Endothelial cell of umbilical vein (primary cell): ENCODE measurements around the gene CHRND. TPM values are rescaled to one million over a fixed set of nuclear protein-coding genes. Genes with fewer than 3 reads are reported as not detected.

Experiments
- BruUV-seq: library from RNA; stranded (reverse); fragments of 400-500 nt; replicated peaks from 2 replicates; lab custom pipeline; 2021; lab: Mats Ljungman, UMichigan
- CTCF ChIA-PET: fragments of 300-600, 350-600 bp; sonication (Branson Sonifier 250); formaldehyde crosslinking; loops from one replicate; lab custom pipeline; 2021; ENCODE audit warnings: antibody characterized with exemption, inconsistent platforms; lab: Charles Lee
- POLR2A ChIA-PET: fragments of 300-600, 350-600 bp; sonication (Branson Sonifier 250); formaldehyde crosslinking; loops from one replicate; lab custom pipeline; 2021; ENCODE audit warnings: antibody characterized with exemption, inconsistent platforms; lab: Charles Lee
- DNase-seq: peaks from one replicate; pipeline ENCODE4 v3.0.0-alpha.2; 2011; ENCODE audit warnings: low read depth, low spot score
- FAIRE-seq: peaks from 2 replicates; lab custom pipeline; 2011; peaks lifted over from hg19 to GRCh38; lab: Jason Lieb, UNC
- H2AFZ ChIP-seq: 2 replicates; pipeline ENCODE4 v1.6.0; 2012; ENCODE audit warnings: low read depth, low read length, control low read depth, inconsistent platforms
- H3K27ac ChIP-seq: 2 replicates; pipeline ENCODE4 v1.5.1; 2011; ENCODE audit warnings: low read depth, mild to moderate bottlenecking, control low read depth, low read length, moderate library complexity; ENCODE audit not compliant: insufficient read depth
- H3K27me3 ChIP-seq, 2 experiments: 2 replicates each; pipeline versions ENCODE4 v1.6.0 to v1.6.1; 2011; ENCODE audit warnings: low read length in 2 of 2, mixed read lengths in 1 of 2; ENCODE audit not compliant: control insufficient read depth in 2 of 2, insufficient read depth in 2 of 2
- H3K36me3 ChIP-seq, 2 experiments: 2 replicates in 1 of 2; 3 replicates in 1 of 2; pipeline ENCODE4 v1.5.1; 2011; ENCODE audit warnings: low read length in 2 of 2, mild to moderate bottlenecking in 1 of 2, moderate library complexity in 1 of 2; ENCODE audit not compliant: control insufficient read depth in 2 of 2, insufficient read depth in 2 of 2; ENCODE audit errors: extremely low read depth in 1 of 2
- H3K4me1 ChIP-seq: 3 replicates; pipeline ENCODE4 v1.5.1; 2011; ENCODE audit warnings: mild to moderate bottlenecking, low read length; ENCODE audit not compliant: control insufficient read depth, insufficient read depth; ENCODE audit errors: extremely low read depth
- H3K4me2 ChIP-seq: 2 replicates; pipeline ENCODE4 v1.6.1; 2011; ENCODE audit warnings: low read length, control low read depth, mixed read lengths; ENCODE audit not compliant: insufficient read depth
- H3K4me3 ChIP-seq, 3 experiments: fragments of 200-600 bp in 1 of 3; sonication (generic), shearing (Covaris generic) in 1 of 3; replicated peaks in 1 of 3; 2 replicates each; pipeline ENCODE4 v1.5.1; 2011 to 2016; ENCODE audit warnings: control low read depth in 3 of 3, low read length in 3 of 3, mild to moderate bottlenecking in 2 of 3, inconsistent platforms in 1 of 3, low read depth in 1 of 3, moderate library complexity in 1 of 3; ENCODE audit not compliant: insufficient read depth in 1 of 3
- H3K79me2 ChIP-seq: 2 replicates; pipeline ENCODE4 v1.6.0; 2012; ENCODE audit warnings: low read length, inconsistent platforms; ENCODE audit not compliant: control insufficient read depth, insufficient read depth
- H3K9ac ChIP-seq: replicated peaks from 2 replicates; pipeline ENCODE3; 2011; ENCODE audit warnings: low read length, control low read depth; ENCODE audit not compliant: insufficient read depth; ENCODE audit errors: extremely low read depth
- H3K9me1 ChIP-seq: replicated peaks from 3 replicates; pipeline ENCODE4 v1.6.0; 2011; ENCODE audit warnings: mild to moderate bottlenecking, low read length; ENCODE audit not compliant: control insufficient read depth, insufficient read depth; ENCODE audit errors: extremely low read depth
- H3K9me3 ChIP-seq: replicated peaks from 2 replicates; pipeline ENCODE4 v1.5.1; 2012; ENCODE audit warnings: low read length, inconsistent platforms; ENCODE audit not compliant: control insufficient read depth, insufficient read depth
- H4K20me1 ChIP-seq: replicated peaks from 2 replicates; pipeline ENCODE3; 2011; ENCODE audit warnings: mild to moderate bottlenecking, low read length; ENCODE audit not compliant: control insufficient read depth, insufficient read depth; ENCODE audit errors: extremely low read depth
- CTCF ChIP-seq, 2 donors: IDR thresholded peaks; 1 replicate in 1 of 2; 2 replicates in 1 of 2; pipeline ENCODE4 v1.5.1; 2011; ENCODE audit warnings: low read length in 2 of 2, mild to moderate bottlenecking in 2 of 2, moderate library complexity in 2 of 2, control low read depth in 1 of 2, inconsistent platforms in 1 of 2, low read depth in 1 of 2; ENCODE audit not compliant: insufficient read depth in 1 of 2; ENCODE audit errors: extremely low read depth in 1 of 2
- EZH2 ChIP-seq: IDR thresholded peaks from 2 replicates; pipeline ENCODE4 v1.6.1; 2012; ENCODE audit warnings: borderline replicate concordance, low read depth, mild to moderate bottlenecking, moderate library complexity, low read length, inconsistent platforms; ENCODE audit not compliant: severe bottlenecking
- FOS ChIP-seq: IDR thresholded peaks from 2 replicates; pipeline ENCODE4 v1.6.1; 2011; ENCODE audit warnings: mild to moderate bottlenecking, low read length, moderate library complexity, borderline replicate concordance; ENCODE audit not compliant: insufficient read depth
- GATA2 ChIP-seq: IDR thresholded peaks from 2 replicates; pipeline ENCODE4 v1.7.0; 2011; ENCODE audit warnings: low read depth, mild to moderate bottlenecking, moderate library complexity, mixed read lengths, low read length; ENCODE audit not compliant: insufficient read length, insufficient read depth
- JUN ChIP-seq: IDR thresholded peaks from 2 replicates; pipeline ENCODE4 v1.6.1; 2011; ENCODE audit warnings: borderline replicate concordance, low read depth; ENCODE audit not compliant: insufficient read length, insufficient read depth
- MAX ChIP-seq: IDR thresholded peaks from 2 replicates; pipeline ENCODE4 v1.6.1; 2011; ENCODE audit not compliant: insufficient read depth, insufficient read length
- MYC ChIP-seq: IDR thresholded peaks from one replicate; pipeline ENCODE4 v1.6.1; 2011; ENCODE audit warnings: mild to moderate bottlenecking, low read depth, low read length
- POLR2A ChIP-seq: IDR thresholded peaks from 2 replicates; pipeline ENCODE4 v1.6.1; 2012; ENCODE audit warnings: low read depth, mild to moderate bottlenecking, control low read depth, low read length
- POLR2AphosphoS5 ChIP-seq: IDR thresholded peaks from 2 replicates; pipeline ENCODE4 v1.6.1; 2012; ENCODE audit warnings: low read depth, mild to moderate bottlenecking, control low read depth, low read length, moderate library complexity; ENCODE audit not compliant: insufficient read depth
- dilution Hi-C: fragments of 300-500 bp; cut with MboI; formaldehyde crosslinking; loops from one replicate; pipeline ENCODE4 v1.15.0; 2019; ENCODE audit warnings: low sequenced_read_pairs; ENCODE audit not compliant: extremely low pct_ligation_motif_present
- intact Hi-C: fragments of 100-400 bp; cut with micrococcal nuclease; formaldehyde crosslinking; loops from one replicate; pipeline ENCODE4 v1.10.0; 2022
- polyA plus RNA-seq, 4 experiments: library from polyadenylated mRNA; depleted of rRNA in 3 of 4; stranded (reverse) in 3 of 4; unstranded in 1 of 4; fragments of >200 nt; gene quantifications; 2 replicates each; pipeline versions ENCODE4 v1.2.1 to v1.2.3, GENCODE V29; 2011 to 2012; ENCODE audit warnings: missing spikeins in 1 of 4
- total RNA-seq: library from RNA; stranded (reverse); gene quantifications from 2 replicates; pipeline ENCODE4 v1.2.3, GENCODE V29; 2021

Gene CHRND
- total and polyA plus RNA-seq, 2 donors (not counting 3 experiments of a cell fraction or from before 2014, with no cell fraction given) = not detected

- intact Hi-C loops = loop anchor here (2.0 to 5.0 kb wide), 2 partner anchors 26 to 617 kb away; partner anchors contain the start of genes EIF4E2 and TIGD1
- Histone ChIP-seq H3K79me2 (no peaks in the 10 kb centered on the region), H3K4me3 (no peak overlapping the region), H3K27me3 (peaks cover 18 to 22% of the 10 kb centered on the region in 2 experiments), H4K20me1 (no peaks in the 10 kb centered on the region), H3K9me3 (no peaks in the 10 kb centered on the region), H3K9ac (no peak overlapping the region), H3K4me1 (no peaks in the 10 kb centered on the region), H3K27ac (no peak overlapping the region), H3K36me3 (no peaks in the 10 kb centered on the region), H2AFZ (no peak overlapping the region), H3K9me1 (no peaks in the 10 kb centered on the region), H3K4me2 (no peak overlapping the region)
- TF ChIP-seq EZH2 = no peak
- TF ChIP-seq GATA2 = no peak
- no peak for TF ChIP-seq POLR2AphosphoS5
- DNase-seq (no peak), FAIRE-seq (no peak)
- dilution Hi-C loops = no loop called here
- no TSS peak for BruUV-seq
- CTCF ChIA-PET = interaction anchor here (1.3 kb wide), 1 partner anchor 60 kb away, joined by 5 read pairs; no protein-coding TSS in a partner anchor
- POLR2A ChIA-PET = no interaction called here
These were observed 1.2 kb upstream of the CHRND start for GRCh38 chr2:232524771-232525170.

- BruUV-seq = no TSS peak
These were observed 761 bp upstream of the CHRND start for GRCh38 chr2:232525199-232525598.

More at GRCh38 chr2:232525199-232525598, 761 bp upstream of the CHRND start:
- no peak overlapping the region for H3K4me2 ChIP-seq
- ChIA-PET CTCF (no interaction called here), POLR2A (no interaction called here)
- no peaks in the 10 kb centered on the region for H4K20me1 ChIP-seq
- no peaks in the 10 kb centered on the region for H3K9me1 ChIP-seq
- peaks cover 18 to 22% of the 10 kb centered on the region in 2 experiments for H3K27me3 ChIP-seq
- H3K36me3 ChIP-seq = no peaks in the 10 kb centered on the region
- H3K4me3 ChIP-seq = no peak overlapping the region
- H3K9ac ChIP-seq = no peak overlapping the region
- intact Hi-C loops = loop anchor here (2.0 kb wide), 1 partner anchor 26 kb away; the partner anchor contains the start of genes EIF4E2 and TIGD1
- dilution Hi-C loops = no loop called here
- TF ChIP-seq JUN = no peak
- no peak for TF ChIP-seq FOS
- no peak for TF ChIP-seq EZH2
- no peak for TF ChIP-seq MYC
- TF ChIP-seq MAX = no peak
- no peak for TF ChIP-seq CTCF (IDR thresholded peaks at IDR 0.05; ENCODE audit: extremely low read depth in 1 of 2, insufficient read depth in 1 of 2, low read depth in 1 of 2, low read length in 2 of 2)
- TF ChIP-seq GATA2 = no peak
- TF ChIP-seq POLR2A = no peak
- TF ChIP-seq POLR2AphosphoS5 = no peak
- no peaks in the 10 kb centered on the region for H3K9me3 ChIP-seq
- H3K79me2 ChIP-seq = no peaks in the 10 kb centered on the region
- no peak overlapping the region for H2AFZ ChIP-seq
- H3K27ac ChIP-seq = no peak overlapping the region
- H3K4me1 ChIP-seq = no peaks in the 10 kb centered on the region
- no peak for DNase-seq
- FAIRE-seq = no peak
